ENCODE results near the gene CCL4.
"Not testable (repeated sequence)": the region's sequence is repeated elsewhere in the genome, so short reads cannot be mapped to it uniquely, and the experiment has no call there.

The CCL4 gene

DNA sequence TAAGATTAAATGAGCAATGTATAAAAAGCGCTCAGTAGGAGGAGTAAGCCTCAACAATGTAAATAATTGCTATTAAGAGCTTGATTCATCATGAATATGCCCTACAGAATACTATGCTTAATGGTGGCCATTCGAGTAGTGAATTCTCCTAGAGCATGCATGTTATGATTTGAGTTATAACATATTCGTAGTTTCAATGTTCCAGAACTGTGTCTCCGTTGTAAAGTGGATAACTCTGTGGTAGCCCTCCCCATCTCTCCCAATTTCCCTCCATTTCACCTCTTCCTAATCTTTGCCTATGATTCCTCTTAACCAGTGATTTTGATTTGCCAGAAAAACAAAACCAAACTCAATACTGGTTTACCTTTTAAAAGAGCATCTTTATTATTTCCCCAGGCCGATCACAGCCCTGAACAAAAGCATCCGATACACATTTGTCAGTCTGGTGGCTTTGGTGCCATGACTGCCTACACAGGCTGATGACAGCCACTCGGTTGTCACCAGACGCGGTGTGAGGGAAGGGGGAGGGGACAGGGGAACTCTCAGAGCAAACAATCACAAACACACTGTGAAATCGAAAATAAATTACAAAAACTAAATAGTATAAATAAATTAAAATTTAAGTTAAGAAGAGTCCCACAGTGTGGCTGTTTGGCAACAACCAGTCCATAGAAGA is 15.6 kb upstream of the CCL4 start:
- WGBS, 2 experiments: 89 to 91% methylated on average over 5 to 8 of the region's 10 CpGs
- not testable (repeated sequence) for H3K9me3 ChIP-seq (ENCODE audit: control insufficient read depth, low read length); H3K4me1 ChIP-seq (ENCODE audit: control insufficient read depth, insufficient read depth, low read length); H3K4me3 ChIP-seq (ENCODE audit: insufficient read depth, low read depth, low read length); H3K36me3 ChIP-seq (ENCODE audit: control insufficient read depth, insufficient read depth, low read length); H3K27me3 ChIP-seq (ENCODE audit: control insufficient read depth, insufficient read depth, low read length, poor library complexity, severe bottlenecking); H3K27ac ChIP-seq (ENCODE audit: insufficient read depth, low read depth, low read length, poor library complexity, severe bottlenecking)

DNA sequence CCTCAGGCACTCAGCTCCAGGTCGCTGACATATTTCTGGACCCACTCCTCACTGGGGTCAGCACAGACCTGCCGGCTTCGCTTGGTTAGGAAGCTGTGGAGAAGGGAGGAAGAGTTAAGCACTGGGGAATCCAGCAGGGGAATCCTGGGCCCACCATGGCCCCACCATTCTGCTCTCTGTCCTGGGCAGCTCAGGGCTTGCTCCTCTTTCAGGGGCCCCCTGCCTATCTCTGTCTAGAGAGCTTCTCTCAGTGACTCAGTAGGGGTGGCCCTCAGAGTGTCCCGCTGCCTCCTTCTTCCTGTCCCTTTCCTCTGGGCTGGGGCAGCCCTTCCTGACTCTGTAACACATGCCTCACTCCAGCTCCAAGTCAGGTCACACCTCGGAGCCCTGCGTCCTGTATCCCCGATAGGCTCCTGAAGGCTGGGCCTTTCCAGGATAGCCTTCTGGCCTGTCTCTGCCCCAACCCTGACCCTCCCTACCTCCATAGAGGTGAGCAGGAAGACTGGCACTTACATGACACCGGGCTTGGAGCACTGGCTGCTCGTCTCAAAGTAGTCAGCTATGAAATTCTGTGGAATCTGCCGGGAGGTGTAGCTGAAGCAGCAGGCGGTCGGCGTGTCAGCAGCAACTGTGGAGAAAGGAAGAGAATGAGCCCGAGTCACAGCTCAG is 14.8 kb upstream of the CCL4 start:
- H3K4me3 ChIP-seq (ENCODE audit: insufficient read depth, low read depth, low read length): no peak overlapping the region

DNA sequence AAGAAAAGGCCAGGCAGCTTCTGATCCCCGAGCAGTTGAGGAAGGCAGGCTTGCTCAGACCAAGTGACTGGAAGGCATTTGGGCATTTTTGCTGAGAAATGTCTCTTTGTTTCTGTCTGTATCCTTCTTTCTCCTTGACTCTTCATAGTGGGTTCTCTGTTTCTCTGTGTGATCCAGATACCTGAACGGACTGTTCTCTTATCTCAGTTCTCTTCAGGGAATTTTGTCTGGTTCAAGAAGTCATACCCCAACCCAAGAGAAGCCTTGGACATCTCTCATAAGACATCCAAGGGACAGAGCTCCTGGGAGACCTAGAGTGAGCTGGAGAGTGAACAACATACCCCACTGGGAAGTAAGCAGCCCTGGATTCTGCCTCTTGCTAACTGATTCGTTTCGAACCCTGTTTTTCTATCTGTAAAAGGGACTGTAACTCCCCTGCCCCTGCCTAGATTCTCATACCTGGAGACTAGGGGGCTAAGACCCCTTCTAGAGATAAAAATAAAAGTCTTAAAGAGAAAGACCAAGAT is 14.2 kb upstream of the CCL4 start:
- no peaks in the 10 kb centered on the region for H3K36me3 ChIP-seq (ENCODE audit: control insufficient read depth, insufficient read depth, low read length)
- 90 to 93% methylated on average over 4 of the region's 4 CpGs for WGBS, 2 experiments
- H3K27ac ChIP-seq (ENCODE audit: insufficient read depth, low read depth, low read length, poor library complexity, severe bottlenecking): no peak overlapping the region
- H3K9me3 ChIP-seq (ENCODE audit: control insufficient read depth, low read length): no peaks in the 10 kb centered on the region
- H3K27me3 ChIP-seq (ENCODE audit: control insufficient read depth, insufficient read depth, low read length, poor library complexity, severe bottlenecking): no peaks in the 10 kb centered on the region
- H3K4me1 ChIP-seq (ENCODE audit: control insufficient read depth, insufficient read depth, low read length): no peaks in the 10 kb centered on the region
- H3K4me3 ChIP-seq (ENCODE audit: insufficient read depth, low read depth, low read length): no peak overlapping the region

More for the DNA sequence above, 14.8 kb upstream of the CCL4 start:
- Histone ChIP-seq H3K9me3 (ENCODE audit: control insufficient read depth, low read length) (no peaks in the 10 kb centered on the region), H3K27ac (ENCODE audit: insufficient read depth, low read depth, low read length, poor library complexity, severe bottlenecking) (no peak overlapping the region), H3K27me3 (ENCODE audit: control insufficient read depth, insufficient read depth, low read length, poor library complexity, severe bottlenecking) (no peaks in the 10 kb centered on the region), H3K36me3 (ENCODE audit: control insufficient read depth, insufficient read depth, low read length) (no peaks in the 10 kb centered on the region), H3K4me1 (ENCODE audit: control insufficient read depth, insufficient read depth, low read length) (no peaks in the 10 kb centered on the region)
- WGBS, 2 experiments: 90 to 92% methylated on average over 14 of the region's 14 CpGs

DNA sequence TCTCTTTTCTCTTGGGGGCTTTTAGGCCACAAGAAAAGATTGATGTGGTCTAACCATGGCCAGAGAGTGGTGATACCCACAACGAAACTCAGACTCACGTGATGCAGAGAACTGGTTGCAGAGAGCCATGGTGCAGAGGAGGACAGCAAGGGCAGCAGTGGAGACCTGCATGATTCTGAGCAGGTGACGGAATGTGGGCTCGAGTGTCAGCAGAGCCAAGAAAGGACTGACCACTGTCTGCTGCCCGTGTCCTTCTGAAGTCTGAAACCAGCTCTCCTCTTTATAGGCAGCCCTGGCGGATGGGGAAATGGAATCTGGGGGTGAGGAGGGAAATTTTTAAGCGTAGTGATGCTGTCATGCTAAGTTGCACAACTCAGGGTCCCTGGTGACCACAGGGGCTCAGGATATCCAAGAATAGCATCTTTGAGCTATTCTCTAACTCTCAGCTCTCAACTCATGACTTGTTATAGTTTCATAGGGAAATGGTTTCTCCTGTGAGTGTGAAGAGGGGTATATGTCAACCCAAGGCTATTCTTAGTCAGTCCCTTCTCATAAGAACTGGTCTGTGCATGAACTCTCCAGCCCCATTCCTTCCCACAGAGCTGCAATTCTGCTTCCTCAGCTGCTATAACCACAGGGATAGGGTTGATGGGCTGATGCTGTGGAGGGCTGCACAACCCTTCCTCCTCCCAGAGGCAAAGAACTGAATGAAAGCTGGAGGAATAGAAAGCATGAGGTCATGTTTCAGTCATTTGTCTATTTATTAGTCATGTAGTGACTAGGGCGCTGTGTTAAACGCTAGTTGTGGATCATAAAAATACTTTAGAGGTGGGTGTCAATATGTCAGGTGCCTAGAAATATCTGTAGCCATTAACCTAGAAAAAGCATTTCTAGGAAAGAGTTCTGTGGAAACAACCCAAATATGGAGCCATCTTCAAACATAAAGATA is 13.5 kb upstream of the CCL4 start, which contains the start of gene CCL3:
Gene CCL3 (minus strand): TSS at position 256 of the 949 bp plus-strand sequence. CDS start 85 bp downstream, at position 171.
- Histone ChIP-seq H3K27ac (ENCODE audit: insufficient read depth, low read depth, low read length, poor library complexity, severe bottlenecking) (no peak within 1 kb of the TSS), H3K4me3 (ENCODE audit: insufficient read depth, low read depth, low read length) (no peak within 1 kb of the TSS), H3K4me1 (ENCODE audit: control insufficient read depth, insufficient read depth, low read length) (no peaks in the 10 kb centered on the region), H3K27me3 (ENCODE audit: control insufficient read depth, insufficient read depth, low read length, poor library complexity, severe bottlenecking) (no peaks in the 10 kb centered on the region), H3K9me3 (ENCODE audit: control insufficient read depth, low read length) (no peaks in the 10 kb centered on the region), H3K36me3 (ENCODE audit: control insufficient read depth, insufficient read depth, low read length) (no peaks in the 10 kb centered on the region)
- 93 to 95% methylated on average over 9 of the region's 9 CpGs for WGBS, 2 experiments

DNA sequence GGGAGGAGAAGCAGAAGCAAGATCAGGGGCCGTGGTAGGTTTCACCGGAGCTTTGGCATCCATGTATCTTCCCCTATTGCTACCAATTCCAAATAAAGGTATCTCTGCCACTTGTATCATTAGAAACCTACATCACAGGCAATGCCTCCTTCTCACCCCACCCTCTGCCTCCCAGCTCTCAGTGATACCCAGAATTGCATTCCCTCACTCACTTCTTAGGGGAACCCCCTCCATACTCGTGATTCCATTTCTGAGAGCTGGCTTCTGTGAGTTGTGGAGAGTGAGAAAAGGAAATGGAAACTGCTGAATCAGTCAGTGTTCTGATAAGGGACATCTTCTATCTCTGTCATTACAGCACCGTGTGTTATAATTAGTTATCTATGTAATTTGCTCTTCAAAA is 11.4 kb upstream of the CCL4 start:
- WGBS, 2 experiments: 88 to 96% methylated on average over 3 to 4 of the region's 4 CpGs
- Histone ChIP-seq H3K9me3 (ENCODE audit: control insufficient read depth, low read length) (no peaks in the 10 kb centered on the region), H3K36me3 (ENCODE audit: control insufficient read depth, insufficient read depth, low read length) (no peaks in the 10 kb centered on the region)

DNA sequence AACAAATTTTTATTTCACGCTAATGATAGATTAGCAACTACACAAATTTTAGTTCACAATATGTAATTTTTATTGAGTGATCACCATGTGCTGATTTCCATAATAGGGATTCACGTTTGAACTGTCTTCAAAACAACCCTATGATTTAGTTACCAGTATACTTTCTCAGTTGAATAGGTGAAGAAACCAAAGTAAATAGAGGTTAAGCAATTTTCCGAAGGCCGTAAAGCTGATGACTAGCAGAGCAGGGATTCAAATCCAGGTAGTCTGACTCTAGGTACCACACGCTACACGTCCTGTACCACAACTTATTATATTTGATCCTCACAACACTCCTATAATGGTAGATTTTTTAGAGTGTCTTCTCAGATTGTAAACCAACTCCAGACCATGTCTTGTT is 10.9 kb upstream of the CCL4 start:
- not testable (repeated sequence) for H3K4me1 ChIP-seq (ENCODE audit: control insufficient read depth, insufficient read depth, low read length); H3K9me3 ChIP-seq (ENCODE audit: control insufficient read depth, low read length); H3K4me3 ChIP-seq (ENCODE audit: insufficient read depth, low read depth, low read length); H3K27me3 ChIP-seq (ENCODE audit: control insufficient read depth, insufficient read depth, low read length, poor library complexity, severe bottlenecking); H3K36me3 ChIP-seq (ENCODE audit: control insufficient read depth, insufficient read depth, low read length); H3K27ac ChIP-seq (ENCODE audit: insufficient read depth, low read depth, low read length, poor library complexity, severe bottlenecking)
- 96 to 100% methylated on average over 3 to 6 of the region's 6 CpGs for WGBS, 2 experiments

More for the DNA sequence above, 11.4 kb upstream of the CCL4 start:
- Histone ChIP-seq H3K4me1 (ENCODE audit: control insufficient read depth, insufficient read depth, low read length) (no peaks in the 10 kb centered on the region), H3K27ac (ENCODE audit: insufficient read depth, low read depth, low read length, poor library complexity, severe bottlenecking) (no peak overlapping the region), H3K27me3 (ENCODE audit: control insufficient read depth, insufficient read depth, low read length, poor library complexity, severe bottlenecking) (no peaks in the 10 kb centered on the region), H3K4me3 (ENCODE audit: insufficient read depth, low read depth, low read length) (no peak overlapping the region)

DNA sequence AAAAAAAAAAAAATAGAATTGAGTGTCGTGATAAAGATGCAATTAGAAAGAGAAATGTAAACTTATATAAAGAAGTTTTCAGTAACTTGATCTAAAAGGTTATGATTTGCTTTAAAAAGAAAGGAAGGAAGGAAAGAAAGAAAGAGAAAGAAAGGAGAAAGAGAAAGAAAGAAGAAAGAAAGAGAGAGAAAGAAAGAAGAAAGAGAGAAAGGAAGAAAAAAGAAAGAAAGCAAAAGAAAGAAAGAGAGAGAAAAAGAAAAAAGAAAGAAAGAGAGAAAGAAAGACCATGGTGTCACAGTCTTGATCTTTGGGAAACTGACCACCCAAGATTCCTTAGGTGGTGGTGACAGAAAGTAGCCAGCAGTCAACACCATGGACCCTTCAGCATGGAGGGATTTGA is 9.4 kb upstream of the CCL4 start:
- WGBS, 2 experiments: 85 to 86% methylated on average over 1 of the region's 1 CpG
- Histone ChIP-seq H3K4me1 (ENCODE audit: control insufficient read depth, insufficient read depth, low read length) (no peaks in the 10 kb centered on the region), H3K27ac (ENCODE audit: insufficient read depth, low read depth, low read length, poor library complexity, severe bottlenecking) (no peak overlapping the region), H3K36me3 (ENCODE audit: control insufficient read depth, insufficient read depth, low read length) (no peaks in the 10 kb centered on the region), H3K27me3 (ENCODE audit: control insufficient read depth, insufficient read depth, low read length, poor library complexity, severe bottlenecking) (no peaks in the 10 kb centered on the region), H3K4me3 (ENCODE audit: insufficient read depth, low read depth, low read length) (no peak overlapping the region), H3K9me3 (ENCODE audit: control insufficient read depth, low read length) (no peaks in the 10 kb centered on the region)

DNA sequence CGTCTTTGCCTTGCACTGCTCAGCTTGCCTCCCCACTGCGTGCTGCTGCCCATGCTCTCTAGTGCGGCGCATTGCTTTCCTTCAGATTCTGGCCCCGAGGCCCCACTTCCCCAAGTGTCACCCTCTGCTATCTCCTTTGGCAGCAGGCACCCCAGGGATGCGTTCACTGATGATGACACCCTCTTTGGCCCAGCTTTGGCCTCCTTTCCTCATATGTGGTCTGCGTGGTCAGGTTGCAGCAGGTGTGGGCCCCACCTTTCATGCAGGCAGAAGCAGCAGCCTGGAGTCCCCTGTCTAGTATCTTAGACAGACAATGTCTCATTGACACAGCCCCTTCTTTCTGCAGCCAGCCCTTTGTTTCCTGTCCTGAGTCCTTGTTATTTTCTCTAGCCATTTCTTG is 8.9 kb upstream of the CCL4 start:
- H3K27me3 ChIP-seq (ENCODE audit: control insufficient read depth, insufficient read depth, low read length, poor library complexity, severe bottlenecking): no peaks in the 10 kb centered on the region
- no peaks in the 10 kb centered on the region for H3K4me1 ChIP-seq (ENCODE audit: control insufficient read depth, insufficient read depth, low read length)
- no peaks in the 10 kb centered on the region for H3K9me3 ChIP-seq (ENCODE audit: control insufficient read depth, low read length)
- WGBS, 2 experiments: 94 to 97% methylated on average over 7 of the region's 7 CpGs
- no peak overlapping the region for H3K27ac ChIP-seq (ENCODE audit: insufficient read depth, low read depth, low read length, poor library complexity, severe bottlenecking)
- no peak overlapping the region for H3K4me3 ChIP-seq (ENCODE audit: insufficient read depth, low read depth, low read length)
- no peaks in the 10 kb centered on the region for H3K36me3 ChIP-seq (ENCODE audit: control insufficient read depth, insufficient read depth, low read length)

DNA sequence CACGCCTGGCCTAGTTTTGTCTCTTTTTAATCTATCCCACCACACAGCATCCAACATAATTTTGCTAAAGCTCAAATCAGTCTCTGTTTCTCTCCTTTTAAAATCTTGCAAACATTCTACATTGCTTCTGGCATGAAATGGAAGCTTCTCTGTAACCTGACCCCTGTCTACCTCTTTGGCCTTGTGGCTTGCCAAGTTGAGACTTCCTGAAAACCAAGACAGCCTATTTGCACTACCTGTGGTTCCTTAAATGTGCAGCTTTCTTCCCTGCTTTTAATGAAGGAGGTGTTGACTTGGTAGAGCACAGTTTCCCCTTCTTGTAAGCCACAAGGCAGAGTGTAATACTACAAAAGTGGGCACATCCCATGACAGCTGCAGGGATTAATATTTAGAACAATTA is 7.6 kb upstream of the CCL4 start:
- Histone ChIP-seq H3K4me3 (ENCODE audit: insufficient read depth, low read depth, low read length) (no peak overlapping the region), H3K36me3 (ENCODE audit: control insufficient read depth, insufficient read depth, low read length) (no peaks in the 10 kb centered on the region), H3K27ac (ENCODE audit: insufficient read depth, low read depth, low read length, poor library complexity, severe bottlenecking) (no peak overlapping the region), H3K4me1 (ENCODE audit: control insufficient read depth, insufficient read depth, low read length) (no peaks in the 10 kb centered on the region), H3K9me3 (ENCODE audit: control insufficient read depth, low read length) (no peaks in the 10 kb centered on the region), H3K27me3 (ENCODE audit: control insufficient read depth, insufficient read depth, low read length, poor library complexity, severe bottlenecking) (no peaks in the 10 kb centered on the region)
- 86 to 100% methylated on average over 1 of the region's 1 CpG for WGBS, 2 experiments

DNA sequence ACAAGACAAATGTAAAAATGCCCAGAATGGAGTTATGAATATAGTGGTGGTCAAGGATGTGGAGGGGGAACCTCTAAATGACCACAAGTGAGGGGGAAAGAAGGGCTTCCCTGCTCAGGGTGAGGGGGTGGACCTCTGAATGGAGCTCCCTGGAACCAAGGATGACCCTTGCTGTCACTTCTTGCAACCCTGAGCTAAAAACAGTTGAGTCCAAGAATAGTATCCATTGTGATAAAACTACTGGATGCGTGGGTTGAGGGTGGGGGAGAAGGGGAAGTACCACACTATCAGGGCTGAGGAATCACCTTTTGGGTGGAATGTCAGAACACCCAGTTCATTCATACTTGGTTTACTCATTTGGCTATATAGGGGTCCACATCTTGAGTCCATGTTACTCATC is 4.6 kb upstream of the CCL4 start:
- not testable (repeated sequence) for H3K4me3 ChIP-seq (ENCODE audit: insufficient read depth, low read depth, low read length); H3K27me3 ChIP-seq (ENCODE audit: control insufficient read depth, insufficient read depth, low read length, poor library complexity, severe bottlenecking); H3K4me1 ChIP-seq (ENCODE audit: control insufficient read depth, insufficient read depth, low read length); H3K36me3 ChIP-seq (ENCODE audit: control insufficient read depth, insufficient read depth, low read length); H3K27ac ChIP-seq (ENCODE audit: insufficient read depth, low read depth, low read length, poor library complexity, severe bottlenecking); H3K9me3 ChIP-seq (ENCODE audit: control insufficient read depth, low read length)
- 88 to 100% methylated on average over 1 of the region's 1 CpG for WGBS, 2 experiments
